Measurements from ENCODE around the gene RPS6KA5.

- TF ChIP-seq CTCF (IDR thresholded peaks at IDR 0.05) = no peak
- TF ChIP-seq POLR2A (IDR thresholded peaks at IDR 0.05) = no peak
- no peak for TF ChIP-seq POLR2AphosphoS5 (IDR thresholded peaks at IDR 0.05)
- no peak for TF ChIP-seq EP300 (IDR thresholded peaks at IDR 0.05)
Observed at GRCh38 chr14:90848944-90849731, 211.3 kb downstream of the RPS6KA5 start.

Data from gastroesophageal sphincter (tissue), 3 donors.